CD4-positive, alpha-beta T cell treated with Interleukin-21 for 1 hour (primary cell): Measurements from ENCODE around the gene SEC22A.

Experiments
- DNase-seq: peaks from one replicate; pipeline ENCODE4 v3.0.0-alpha.2; 2020

The SEC22A gene

GRCh38 chr3:123267821-123268220, 66.1 kb downstream of the SEC22A start:
- DNase-seq = no peak

GRCh38 chr3:123270818-123271217, 69.1 kb downstream of the SEC22A start:
- DNase-seq = no peak

- DNase-seq = no peak
Observed at GRCh38 chr3:123271466-123272159, 69.9 kb downstream of the SEC22A start.

- DNase-seq = no peak
Observed at GRCh38 chr3:123272547-123272946, 70.8 kb downstream of the SEC22A start.

DNA sequence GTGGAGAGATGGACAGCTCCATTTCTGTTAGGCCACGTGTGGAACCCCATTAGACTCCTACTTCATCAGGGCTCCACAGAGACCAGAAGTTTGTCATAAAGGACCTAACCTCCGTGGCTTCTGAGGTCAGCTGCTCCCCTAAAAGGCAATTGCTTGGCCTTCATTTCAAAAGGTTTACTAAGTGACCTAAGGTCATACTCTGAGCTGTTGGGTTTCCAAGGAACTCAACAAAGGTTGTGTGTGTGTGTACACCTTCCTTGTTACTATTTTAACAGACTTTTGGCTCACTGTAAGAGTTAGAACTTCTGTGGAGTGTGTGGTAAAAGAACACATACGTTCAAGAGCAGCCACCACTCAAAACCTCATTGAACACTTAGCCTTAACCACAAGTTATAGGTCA, 73.9 kb downstream of the SEC22A start:
- DNase-seq = no peak

DNA sequence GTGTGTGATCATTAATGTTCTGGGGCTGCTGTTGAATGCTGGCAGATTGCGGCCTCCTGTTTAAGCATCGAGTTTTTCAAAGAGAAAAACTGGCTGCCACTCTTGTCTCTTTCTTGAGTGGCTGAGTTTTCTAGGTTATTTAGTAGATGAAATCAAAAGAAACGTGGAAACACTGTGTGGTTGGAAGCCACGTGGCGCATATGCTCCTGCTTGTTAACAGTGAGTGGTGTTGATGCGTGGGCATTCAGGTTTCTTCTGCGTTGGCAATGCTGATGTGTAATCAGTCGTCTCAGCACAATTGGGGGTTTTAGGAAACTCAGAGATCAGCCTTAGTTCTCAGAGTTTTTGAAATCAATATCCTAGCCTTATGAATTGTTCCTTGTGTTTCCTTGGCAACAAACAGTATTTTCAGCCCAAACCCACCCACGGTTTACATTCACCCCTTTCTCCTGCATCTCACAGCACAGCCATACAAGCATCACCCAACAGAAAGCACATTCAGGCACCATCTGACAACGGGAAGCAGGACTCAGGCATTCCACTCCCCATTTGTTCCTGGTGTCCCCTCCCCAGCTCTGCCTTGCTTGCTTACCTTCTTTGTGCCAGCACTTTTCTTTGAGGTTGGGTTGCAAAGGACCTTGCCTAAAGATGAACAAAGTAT, 74.7 kb downstream of the SEC22A start:
- no peak for DNase-seq

DNA sequence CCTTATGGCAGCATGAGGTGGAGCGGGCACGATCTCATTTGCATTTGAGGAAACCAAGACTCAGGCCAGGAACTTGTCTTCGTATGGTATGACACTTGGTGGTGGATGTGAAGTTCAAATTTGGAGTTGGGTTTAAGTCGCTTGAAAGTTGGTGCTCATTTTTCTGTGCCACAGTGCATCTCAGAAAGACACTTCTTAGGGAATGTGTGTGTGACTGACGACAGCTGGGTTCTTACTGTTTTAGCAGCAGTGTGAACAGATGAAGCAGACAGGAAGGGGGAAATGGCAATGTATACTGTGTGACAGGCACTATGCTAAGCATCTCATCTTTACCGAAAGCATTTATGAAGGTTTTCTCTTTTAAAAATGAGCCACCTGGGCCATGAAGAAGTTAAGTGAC, 75.4 kb downstream of the SEC22A start:
- no peak for DNase-seq

GRCh38 chr3:123278446-123278845, 76.7 kb downstream of the SEC22A start:
- no peak for DNase-seq

- no peak for DNase-seq
Observed at GRCh38 chr3:123279121-123279520, 77.4 kb downstream of the SEC22A start.

- no peak for DNase-seq
Observed at GRCh38 chr3:123281406-123281805, 79.7 kb downstream of the SEC22A start.

- no peak for DNase-seq
Observed at GRCh38 chr3:123281929-123282328, 80.2 kb downstream of the SEC22A start.

DNA sequence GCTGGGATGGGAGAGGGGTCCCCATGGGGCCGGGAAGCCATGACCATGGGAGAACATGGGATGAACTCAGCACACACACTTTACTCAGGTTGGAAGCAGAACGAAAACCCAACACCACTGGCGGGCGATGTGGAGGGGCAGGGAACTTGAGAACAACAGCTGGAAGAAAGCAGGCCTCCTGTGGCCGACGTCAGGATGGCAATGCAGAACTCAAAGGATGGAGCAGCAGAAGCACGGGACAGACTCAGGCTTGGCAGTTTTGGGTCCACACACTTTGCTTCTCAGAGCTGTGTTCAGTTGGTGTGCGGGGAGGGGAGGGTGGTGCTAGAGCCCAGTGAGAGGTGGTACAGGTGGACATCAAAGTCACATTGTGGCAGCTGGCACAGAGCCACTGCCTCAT, 80.7 kb downstream of the SEC22A start:
- DNase-seq = no peak

GRCh38 chr3:123283074-123283473, 81.3 kb downstream of the SEC22A start:
- no peak for DNase-seq

DNA sequence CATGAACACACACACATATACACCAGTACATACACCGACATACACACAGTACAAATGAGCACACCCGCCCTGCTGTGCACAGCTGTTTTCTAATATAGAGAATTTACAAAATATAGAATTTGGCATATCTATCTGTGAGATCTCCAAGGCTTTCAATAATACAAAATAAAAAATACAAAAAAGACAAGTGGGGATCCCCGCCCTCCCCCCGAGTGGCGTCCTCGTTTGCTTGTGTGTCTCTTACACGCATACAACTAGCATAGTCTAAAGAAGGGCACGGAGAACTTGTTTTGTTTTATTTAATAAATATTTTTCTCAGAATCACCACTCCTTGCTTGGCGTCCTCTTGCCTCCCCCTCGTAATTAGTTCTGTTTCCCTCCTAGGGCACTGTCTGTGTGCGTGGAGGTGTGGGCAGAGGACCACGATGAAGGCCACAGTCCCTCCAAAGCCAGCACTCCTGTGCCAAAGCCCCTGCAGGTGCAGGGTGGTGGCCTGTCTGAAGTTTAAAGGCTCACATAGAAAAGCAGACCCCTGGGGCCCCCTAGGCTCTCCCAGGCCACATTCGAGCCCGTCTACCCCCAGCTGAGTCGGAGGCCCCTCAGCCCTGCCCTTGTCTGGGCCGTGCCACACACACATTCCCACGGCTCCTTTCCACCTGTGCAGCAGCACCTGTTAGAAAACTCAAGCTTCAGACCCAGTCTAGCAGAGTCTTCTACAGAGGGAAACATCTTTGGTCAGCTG, 82.1 kb downstream of the SEC22A start:
- no peak for DNase-seq

- DNase-seq = no peak
Observed at GRCh38 chr3:123284399-123285010, 82.8 kb downstream of the SEC22A start.

- DNase-seq = no peak
Observed at GRCh38 chr3:123285066-123285465, 83.3 kb downstream of the SEC22A start.

- DNase-seq = no peak
Observed at GRCh38 chr3:123285479-123285878, 83.7 kb downstream of the SEC22A start.

DNA sequence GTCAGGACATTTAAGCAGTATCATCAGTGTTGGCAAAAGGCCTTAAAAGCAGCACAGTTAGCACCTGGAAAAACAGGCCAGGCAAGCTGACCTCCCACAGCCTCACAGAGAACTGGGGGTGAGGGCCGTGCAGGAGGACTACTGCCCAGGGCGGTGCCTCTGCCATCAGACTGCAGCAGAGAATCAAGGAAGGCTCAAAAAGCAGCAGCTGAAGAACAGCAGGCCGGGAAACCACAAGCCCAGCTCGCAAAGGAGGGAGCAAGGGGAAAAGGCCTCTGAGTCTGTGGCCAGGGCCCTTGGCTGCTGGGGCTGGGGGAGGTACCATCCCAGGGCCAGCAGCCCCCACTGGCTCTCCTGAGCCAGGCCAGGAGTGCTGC, 84.2 kb downstream of the SEC22A start:
- DNase-seq = no peak

- DNase-seq = peak; percentile 19
Observed at GRCh38 chr3:123286308-123287023, 84.7 kb downstream of the SEC22A start.

DNA sequence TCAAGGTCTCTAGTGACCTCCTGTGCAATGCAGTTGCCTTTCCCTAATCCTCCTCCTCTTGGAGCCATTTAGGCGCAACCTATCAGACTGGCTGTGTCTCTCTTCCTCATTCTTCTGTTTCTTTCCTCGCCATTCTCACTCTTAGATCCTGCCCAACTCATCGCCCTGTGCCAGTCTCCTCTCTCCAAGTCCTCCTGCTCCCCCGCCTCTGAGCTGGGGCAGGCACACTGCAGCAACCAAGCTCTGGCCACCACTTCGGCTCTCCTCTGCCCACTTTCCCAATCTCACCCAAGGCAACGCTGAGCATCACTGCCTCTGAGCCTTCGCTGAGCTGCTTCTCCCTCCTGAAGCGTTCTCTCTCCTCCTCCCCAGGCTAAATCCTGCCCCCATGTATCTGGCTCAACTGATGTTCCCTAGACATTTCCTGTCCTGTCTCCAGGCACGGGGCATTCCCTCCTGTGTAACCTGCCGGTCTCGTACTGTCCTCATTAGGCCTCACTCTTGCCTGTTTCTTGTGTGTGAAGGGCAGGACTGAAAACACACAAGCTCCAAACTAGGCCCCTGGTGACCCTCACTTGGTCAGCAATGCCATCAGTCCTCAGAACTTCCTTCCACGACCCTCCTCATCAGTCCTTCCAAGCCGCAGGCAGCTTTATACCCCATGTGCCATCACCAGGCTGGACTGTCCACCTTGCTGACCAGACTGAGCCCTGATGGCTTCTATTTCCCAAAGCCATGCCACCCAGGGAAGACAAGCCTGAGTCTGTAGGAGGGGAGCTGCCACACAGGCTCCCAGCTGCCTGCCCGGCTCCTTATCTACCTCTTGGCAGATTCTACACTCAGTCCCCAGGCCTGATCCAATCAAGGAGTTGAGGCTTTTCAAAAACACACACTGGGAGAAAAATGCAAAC, 85.6 kb downstream of the SEC22A start:
- no peak for DNase-seq

- DNase-seq = no peak
Observed at GRCh38 chr3:123287962-123288302, 86.2 kb downstream of the SEC22A start.
